Germinal center (tissue), 1 donor: Measurements from ENCODE around the gene IP6K2.
"Not testable (repeated sequence)": the region's sequence is repeated elsewhere in the genome, so short reads cannot be mapped to it uniquely, and the experiment has no call there.

Source experiments
- DNase-seq: peaks from one replicate; pipeline ENCODE4 v3.0.0; 2012; ENCODE audit warnings: mixed read lengths, low spot score

Gene IP6K2

DNA sequence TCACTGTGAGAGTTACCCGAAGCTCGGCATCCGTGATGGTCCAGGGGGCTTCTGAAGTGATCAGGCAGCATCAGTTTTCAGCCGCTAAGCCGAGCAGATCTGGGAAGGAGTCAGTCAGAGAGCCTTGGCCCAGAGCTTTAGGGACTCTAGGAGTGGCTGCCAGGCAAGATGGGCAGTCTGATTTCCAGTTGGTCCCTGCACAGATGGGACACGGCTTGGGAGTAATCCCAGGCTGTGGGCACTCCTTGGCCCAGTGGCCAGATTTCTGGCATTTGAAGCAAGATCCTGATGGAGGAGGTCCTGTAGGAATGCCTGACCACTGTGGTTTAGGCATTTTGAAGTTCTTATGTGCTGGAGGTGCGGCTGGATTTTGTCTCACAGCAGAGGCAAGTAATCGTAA, 10.5 kb upstream of the IP6K2 start:
- DNase-seq, result no peak

DNA sequence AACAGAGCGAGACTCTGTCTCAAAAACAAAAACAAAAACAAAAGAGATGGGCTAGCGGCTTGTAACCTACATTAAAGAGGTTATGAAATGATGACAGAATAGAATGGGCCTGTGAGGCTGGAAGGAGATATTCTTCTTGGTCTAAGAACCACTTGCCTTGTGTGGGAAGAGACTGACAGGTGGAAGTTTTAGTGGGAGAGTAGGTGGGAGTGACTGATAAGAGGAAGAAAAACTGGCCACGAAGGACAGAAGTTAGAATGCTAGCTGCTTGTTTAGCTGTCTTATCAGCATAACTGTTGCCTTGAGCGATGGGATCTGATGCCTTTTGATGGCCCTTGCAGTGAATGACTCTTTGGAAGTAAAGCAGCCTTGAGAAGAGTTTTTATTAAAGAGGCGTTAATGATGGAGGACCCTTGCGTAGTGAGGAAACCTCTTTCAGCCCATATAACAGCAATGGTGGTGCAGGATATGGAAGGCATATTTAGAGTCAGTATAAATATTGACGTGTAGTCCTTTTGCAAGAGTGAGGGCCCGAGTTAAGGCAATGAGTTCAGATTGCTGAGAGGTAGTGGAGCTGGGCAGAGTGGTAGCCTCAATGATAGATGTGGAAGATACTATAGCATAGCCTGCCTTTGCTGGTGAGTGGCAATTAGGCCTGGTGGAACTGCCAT, 8.3 kb upstream of the IP6K2 start:
- DNase-seq, result not testable (repeated sequence)

DNA sequence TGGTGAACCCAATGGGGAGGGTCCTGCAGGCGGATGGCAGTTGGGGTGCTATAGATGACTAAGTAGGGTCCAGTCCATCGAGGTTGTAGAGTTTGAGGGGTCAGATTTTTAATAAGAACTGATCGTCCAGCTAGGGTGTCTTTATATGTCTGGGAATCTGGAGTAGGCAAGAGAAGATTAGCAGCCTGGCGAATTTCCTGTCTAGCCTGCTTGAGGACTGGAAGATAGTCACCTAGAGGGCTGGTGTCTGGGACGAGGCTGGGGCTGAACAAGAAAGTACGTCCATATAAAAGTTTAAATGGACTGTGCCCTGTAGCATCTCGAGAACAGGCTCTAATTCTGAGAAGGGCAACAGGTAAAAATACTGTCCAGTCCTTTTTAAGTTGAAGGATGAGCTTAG, 6.7 kb upstream of the IP6K2 start:
- no peak for DNase-seq

DNA sequence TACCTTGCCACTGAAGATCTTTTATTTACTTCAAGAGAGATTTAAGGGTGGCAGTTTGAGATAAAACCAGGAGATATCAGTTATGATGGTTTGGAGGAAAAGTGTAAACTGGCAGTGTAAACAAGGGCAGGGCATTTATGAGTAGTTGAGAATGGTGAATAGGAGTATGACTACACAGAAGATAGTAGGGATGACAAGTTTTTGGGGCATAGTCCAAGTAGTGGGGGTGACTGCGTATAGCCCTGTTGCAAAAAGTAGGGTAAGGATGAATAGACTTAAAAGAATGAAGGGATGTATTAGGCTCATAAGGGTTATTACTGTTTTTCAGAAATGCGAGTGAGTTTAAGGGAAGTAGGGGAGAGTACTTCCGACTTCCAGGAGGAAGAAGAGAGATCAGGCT, 6.3 kb upstream of the IP6K2 start:
- DNase-seq, result not testable (repeated sequence)

DNA sequence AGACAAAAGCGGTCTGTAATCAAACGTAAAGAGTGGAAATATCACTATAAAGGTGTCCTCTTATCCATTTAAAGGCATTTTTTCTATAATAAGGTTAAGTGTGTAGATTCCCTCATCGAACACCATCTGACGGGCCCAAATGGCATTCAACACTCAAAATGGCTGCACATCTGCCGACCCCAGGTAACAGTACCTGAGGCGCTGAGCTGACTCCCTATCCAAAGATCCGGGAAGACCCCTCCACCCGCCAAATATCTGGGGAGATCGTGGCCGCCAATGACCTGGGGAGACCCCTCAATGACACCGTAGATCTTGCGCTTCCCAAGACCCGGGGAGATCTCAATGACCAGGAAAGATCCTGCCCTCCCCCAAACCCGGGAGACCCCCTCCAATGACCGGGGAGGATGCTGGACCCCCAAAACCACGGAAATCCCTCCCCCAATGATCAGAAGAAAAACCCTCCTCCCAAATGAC, 476 bp downstream of the IP6K2 start:
- DNase-seq, result no peak

DNA sequence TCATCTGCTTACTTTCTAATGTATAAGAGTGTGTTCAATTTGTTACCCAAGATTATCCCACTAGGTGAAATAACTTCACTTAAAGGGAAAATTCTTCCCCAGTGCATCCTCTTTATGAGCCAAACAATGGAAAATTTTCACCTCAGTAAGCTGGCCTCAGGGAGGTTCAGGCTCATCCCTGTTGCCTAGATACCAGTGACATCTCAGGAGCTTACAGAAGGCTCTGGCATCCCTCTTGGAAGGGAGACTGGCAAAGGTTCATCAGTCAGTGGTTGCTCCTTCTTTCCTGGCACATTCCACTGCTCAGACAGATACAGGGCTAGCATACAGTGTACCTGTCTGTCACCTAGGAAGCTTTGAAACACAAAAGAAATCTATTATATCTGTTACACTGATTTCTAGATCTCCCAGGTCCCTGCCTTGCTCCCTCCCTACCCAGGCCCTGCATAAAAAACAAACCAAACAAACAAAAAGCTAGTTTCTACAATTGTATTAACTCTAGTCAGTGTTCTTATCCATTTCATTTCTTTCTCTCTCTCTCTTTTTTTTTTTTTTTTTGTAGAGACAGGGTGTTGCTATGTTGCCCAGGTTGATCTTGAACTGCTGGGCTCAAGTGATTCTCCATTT, 1.7 kb downstream of the IP6K2 start:
- DNase-seq, result no peak

DNA sequence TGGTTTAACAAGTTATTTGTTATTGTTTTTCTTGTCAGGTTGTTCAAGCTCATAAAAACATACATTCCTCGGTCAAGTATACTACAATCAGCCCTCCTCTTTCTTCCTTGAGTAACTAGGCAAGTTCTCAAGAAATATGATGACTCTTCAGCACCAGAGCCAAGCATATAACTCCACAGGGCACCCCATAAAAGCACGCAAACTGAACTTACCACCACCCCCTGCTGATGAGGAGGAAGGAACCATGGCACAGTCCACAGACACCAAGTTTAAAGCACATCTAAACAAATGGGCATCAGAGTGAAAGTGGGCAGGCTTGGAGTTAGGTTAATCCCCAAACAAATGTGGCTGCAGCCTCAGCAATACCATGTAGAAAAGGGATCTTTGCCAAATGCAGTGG, 5.3 kb downstream of the IP6K2 start:
- no peak for DNase-seq

DNA sequence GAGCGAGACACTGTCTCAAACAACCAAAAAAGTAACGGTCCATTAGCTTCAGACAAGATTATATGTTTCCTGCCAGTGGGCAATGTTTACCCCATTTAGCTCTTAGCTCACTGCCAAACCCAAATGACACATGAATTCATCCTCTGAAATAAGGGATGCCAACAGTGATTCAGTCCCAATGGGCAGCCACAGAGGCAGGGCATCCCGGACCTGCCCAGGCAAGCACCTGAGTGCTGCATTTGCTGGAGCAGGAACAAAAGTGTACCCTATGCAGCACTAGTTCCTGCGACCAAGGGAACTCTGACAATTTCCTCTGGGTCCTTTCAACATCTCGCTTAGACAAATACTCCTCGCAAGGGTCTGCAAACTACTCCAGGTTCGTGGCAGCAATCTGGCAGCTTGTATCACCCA, 8.0 kb downstream of the IP6K2 start:
- no peak for DNase-seq

DNA sequence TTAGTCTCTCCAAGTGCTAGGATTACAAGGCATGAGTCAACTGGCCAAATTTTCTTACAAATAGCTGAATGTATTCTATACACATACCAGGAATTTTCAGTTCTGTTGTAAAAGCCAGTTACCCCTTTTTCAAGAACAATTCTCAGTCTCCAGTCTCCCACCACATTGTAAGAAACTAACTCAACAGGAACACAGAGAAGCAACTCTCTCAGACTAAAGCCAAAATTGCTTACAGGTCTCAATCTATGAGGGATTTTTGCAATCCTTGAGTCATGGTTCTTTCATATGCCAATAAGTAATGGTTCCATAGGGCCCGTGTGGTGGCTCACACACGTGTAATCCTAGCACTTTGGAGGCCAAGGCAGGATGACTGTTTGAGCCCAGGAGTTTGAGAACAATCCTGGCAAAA, 8.5 kb downstream of the IP6K2 start:
- no peak for DNase-seq

DNA sequence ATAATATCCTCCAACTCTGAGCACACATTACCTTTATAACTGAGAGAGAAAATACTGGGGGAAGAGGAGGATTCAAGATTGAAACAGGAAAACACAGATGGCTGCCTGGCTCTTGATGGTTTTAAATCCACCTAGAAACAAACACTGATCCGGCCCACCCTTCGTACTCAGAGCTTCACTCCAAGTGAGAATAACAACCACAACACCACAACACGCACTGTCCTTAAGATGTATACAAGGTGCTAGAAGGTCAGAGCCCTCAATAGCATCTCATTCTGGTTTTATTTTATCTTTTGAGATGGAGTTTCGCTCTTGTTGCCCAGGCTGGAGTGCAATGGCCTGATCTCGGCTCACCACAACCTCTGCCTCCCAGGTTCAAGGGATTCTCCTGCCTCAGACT, 9.9 kb downstream of the IP6K2 start:
- no peak for DNase-seq

DNA sequence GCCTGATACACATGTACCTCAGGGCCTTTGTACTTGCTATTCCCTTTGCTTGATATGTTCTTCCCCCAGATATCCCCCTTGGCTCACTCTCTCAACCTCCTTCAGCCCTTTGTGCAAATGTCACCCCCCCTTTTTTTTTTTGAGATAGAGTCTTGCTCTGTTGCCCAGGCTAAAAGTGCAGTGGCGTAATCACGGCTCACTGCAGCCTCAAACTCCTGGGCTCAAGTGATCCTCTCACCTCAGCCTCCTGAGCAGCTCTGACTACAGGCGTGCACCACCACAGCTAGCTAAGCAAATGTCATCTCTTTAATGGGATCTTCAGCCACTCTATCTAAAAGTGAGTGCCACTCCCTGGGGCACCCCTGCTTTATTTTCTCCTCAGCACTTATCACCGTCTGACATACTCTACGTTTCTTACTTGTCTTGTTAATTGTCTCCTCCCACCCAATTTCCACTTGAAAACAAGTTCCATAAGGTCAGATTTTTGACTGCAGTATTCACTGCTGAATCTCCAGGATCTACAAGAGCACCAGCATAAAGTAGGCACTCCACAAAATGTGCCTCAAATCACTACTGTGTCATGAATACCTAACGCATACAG, 14.6 kb downstream of the IP6K2 start:
- no peak for DNase-seq

DNA sequence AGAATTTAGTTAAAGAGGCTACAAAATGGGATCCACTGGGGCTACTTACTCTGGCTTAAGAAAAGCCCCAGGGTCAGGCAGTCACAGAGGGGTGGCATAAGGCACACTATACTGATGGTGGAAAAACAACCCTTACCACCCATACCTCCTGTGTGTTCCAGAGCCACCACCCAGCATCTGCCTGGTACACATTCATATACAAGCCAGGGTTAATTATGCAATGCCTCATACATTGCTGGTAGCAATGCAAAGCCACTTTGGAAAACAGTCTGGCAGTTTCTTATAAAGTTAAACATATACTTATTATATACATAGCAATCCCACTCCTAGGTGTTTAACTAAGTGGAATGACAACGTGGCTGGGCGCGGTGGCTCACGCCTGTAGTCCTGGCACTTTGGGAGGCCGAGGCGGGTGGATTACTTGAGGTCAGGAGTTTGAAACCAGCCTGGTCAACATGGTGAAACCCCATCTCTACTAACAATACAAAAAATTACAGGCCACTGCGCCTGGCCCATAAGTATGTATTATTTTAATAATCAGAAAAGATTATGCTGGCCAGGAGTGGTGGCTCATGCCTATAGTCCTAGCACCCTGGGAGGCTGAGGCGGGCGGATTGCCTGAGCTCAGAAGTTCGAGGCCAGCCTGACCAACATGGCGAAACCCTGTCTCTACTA, 16.2 kb downstream of the IP6K2 start:
- no peak for DNase-seq

DNA sequence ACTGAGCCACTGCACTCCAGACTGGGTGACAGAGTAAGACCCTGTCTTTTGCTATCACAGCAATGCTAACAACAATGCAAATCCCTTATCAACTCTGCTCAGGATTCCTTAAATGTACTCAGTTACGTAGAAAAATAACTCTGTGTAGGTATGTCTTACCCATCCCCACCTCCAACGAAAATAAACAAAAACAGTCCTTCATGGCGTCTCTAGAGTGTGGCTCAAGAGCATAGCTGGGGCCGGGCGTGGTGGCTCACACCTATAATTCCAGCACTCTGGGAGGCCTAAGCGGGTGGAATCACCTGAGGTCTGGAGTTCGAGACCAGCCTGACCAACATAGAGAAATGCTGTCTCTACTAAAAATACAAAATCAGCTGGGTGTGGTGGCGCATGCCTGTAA, 18.1 kb downstream of the IP6K2 start:
- no peak for DNase-seq

DNA sequence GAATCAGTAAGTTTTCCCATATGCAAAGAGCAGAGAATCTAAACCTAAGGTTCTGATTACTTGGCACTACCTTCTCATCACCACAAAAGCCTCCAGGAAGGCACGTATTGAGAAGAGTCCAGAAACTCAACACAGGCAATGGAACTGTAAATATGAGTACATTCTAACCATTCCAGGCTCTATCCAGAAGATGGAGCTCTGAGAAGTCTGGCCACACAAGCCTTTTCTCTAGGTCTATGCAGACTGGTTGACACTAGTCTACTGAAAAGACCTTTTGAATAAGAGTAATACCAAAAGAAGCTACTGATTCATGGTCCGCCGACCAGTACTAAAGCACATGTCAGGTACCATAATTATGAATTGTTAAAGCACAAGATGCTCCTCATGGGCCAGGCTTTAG, 19.1 kb downstream of the IP6K2 start:
- DNase-seq, result no peak

DNA sequence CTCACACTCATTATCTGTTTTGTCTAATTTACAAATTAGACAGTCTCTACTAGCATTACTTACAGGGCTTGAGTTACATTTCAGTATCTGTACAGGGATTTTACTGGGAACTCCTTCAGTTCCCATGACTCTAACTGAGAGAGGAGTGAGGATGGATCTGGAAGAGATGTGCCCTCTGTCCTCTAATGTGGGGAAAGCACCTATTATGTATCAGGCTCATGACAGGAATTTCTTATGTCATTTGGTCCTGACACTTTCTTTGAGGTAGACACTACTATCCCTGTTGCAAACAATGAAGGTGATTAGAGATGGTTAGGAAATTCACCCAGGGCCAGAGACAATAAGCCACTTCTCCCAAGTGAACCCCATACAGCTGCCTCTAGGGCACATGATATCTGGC, 20.4 kb downstream of the IP6K2 start:
- no peak for DNase-seq

DNA sequence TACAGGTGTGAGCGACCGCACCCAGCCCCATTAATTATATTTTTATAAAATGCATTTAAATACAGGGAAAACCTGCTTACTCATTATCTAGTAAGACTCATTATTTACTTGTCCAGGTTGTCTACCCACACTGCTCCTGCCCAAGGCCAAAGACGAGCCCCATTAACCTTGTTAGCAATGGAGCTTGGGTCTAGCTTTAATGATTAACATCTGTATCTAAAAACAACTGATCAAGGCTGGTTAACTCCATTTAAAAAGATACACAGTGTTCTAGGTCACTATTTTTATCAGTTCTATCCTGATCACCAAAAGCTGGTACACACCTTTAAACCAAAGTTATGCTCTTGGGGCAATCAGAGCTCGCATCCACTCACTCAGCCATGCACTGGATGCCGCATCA, 20.9 kb downstream of the IP6K2 start:
- DNase-seq, result no peak

DNA sequence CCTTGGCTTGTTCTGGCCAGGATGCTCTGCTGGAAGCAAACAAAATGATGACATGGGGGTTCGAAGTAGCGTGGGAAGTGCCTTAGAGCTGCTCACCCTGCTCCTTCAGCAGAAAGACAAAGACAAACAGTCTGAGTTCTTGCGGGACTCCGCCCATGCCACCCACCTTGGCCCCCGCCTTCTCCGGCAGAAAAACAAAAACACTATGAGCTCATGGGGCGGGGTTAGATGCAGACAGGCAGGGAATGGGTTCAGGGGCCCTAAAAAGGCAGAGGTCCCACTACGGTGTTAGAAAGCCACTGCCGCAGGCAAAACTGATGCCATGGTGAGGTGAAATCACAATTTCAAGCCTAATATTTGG, 21.6 kb downstream of the IP6K2 start:
- DNase-seq, result no peak

DNA sequence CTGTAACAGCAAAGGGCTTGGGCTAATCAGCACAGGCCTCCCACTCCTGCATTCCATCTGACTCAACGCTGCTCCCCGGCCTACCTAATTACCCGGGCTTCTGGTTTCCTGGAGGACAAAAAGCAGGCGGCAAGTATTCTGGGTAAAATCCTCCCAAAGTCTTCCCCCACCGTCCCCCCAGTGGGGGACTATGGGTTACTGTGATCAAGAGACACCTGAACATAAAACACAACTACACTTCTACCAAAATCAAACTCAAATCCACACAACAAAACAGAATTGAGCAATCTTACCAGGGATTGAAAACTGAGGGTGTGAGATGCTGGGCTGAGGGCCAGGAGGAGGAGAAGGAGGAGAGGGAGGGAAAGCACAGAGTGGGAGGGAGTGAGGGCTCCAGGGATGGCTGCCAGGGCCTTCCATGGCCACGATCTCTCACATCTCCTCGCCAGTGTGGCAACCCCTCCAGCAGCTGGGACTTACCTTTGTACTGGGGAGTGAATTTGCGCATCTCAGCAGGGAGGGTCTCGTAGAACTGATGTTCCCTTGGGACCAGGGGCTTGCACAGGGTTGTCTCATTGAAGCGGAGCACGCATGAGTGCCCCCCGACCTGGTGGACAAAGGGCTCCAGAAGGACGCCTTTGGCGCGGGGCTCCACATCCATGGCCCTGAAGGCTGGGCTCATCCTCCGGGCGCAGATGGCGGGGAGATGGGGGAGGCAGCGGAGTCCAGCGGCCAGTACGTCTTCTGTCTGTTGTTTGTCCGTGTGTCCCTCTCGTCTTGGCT, 22.2 kb downstream of the IP6K2 start:
- no peak for DNase-seq

DNA sequence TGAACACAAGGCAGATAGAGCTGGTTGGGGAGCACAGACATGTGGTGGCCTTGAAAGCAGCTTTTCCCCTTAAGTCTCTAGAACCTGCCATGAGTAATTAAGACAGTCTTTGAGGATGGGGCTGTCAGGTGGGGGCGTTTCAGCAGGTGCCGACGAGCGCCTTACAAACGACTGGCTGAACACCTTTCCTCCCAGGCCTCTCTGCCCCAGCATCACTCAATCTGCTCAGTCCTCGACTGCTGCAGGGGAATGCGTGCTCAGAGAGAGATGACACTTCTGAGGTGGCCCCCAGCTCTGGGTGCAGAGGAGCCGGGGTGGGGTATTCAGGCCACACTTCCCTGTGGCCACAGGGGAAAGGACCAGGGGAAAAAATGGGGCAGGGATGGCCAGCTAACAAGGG, 23.2 kb downstream of the IP6K2 start:
- DNase-seq, result no peak

DNA sequence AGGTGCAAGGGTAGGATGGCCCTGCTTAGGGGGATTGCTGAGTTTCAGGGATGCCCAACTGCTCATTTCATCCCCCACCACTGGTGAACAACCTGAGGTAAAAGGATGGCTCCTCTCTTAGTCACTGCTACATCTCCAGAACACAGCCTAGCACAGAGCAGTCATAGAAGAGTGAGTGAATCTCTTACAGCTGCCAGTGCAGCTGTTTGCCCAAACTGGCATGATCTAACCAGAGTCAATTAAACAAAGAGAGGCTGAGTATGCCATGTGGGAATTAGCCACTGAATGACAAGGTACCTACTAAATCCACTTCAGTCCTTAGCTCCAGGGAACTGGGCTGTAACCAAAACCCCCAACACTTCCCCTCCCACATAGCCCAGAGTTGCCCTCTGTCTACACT, 24.5 kb downstream of the IP6K2 start:
- DNase-seq, result no peak

DNA sequence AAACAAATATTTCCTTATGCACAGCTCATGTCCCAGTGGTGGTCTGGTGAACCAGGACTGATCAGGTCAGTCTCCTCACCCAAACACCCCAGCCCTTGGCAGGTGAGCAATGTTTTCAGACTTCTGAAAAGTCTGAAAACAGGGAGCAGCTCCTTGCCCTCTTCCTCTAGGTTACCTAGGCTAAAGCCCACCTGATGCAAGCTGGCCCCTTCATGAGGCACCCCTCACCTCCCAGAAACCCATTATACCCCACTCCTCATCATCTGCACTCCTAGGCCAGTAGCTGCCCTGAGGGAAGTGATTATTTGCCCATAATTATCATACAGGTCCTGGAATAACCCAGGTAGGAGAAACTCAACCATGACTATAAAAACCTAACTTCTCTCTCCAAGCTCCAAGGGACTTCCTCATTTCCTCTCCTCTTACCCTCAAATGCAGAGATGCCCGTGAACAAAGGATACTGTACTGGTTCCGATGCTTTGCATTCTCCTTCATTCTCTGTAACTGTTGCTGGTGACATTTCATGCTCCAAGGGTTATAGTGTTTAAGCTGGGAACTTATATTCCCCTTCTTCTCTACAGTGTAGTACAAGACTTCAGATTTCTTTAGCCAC, 26.1 kb downstream of the IP6K2 start:
- DNase-seq, result no peak

DNA sequence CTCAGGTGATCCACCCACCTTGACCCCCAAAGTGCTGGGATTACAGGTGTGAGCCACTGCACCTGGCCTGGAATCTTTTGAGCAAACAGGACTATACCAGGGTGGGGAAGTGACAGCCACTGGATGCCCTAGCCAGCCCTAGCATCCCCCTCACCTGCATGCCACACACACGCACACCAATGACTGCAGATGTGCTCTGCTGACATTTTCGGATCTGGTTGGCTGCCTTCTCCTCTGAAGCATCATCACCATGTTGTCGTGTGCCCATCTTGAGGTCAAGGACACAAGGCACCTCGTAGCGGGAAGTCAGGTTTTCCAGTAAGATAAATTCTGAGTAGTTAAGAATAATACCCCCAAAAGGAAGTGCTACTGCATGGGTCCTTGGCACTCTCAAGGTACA, 27.6 kb downstream of the IP6K2 start:
- DNase-seq, result no peak
